ENCODE measurements around the gene TMEM164.

TMEM164 gene

GRCh38 chrX:110003167-110004156, 548 bp downstream of the TMEM164 start:
- H3K36me3 ChIP-seq (ENCODE audit: control insufficient read depth, insufficient read depth, low read length), result no peaks in the 10 kb centered on the region
- no peaks in the 10 kb centered on the region for H3K27me3 ChIP-seq (ENCODE audit: control insufficient read depth, insufficient read depth, low read length, poor library complexity, severe bottlenecking)
- peak overlapping the region; percentile 51 for H3K4me3 ChIP-seq (ENCODE audit: insufficient read depth, low read depth, low read length)
- WGBS, 2 experiments, result 15 to 17% methylated on average over 43 of the region's 46 CpGs
- no peaks in the 10 kb centered on the region for H3K9me3 ChIP-seq (ENCODE audit: control insufficient read depth, low read length)
- peak overlapping the region; percentile 42 for H3K27ac ChIP-seq (ENCODE audit: insufficient read depth, low read depth, low read length, poor library complexity, severe bottlenecking)
- H3K4me1 ChIP-seq (ENCODE audit: control insufficient read depth, insufficient read depth, low read length), result no peaks in the 10 kb centered on the region

GRCh38 chrX:110004215-110004614, 1.3 kb downstream of the TMEM164 start:
- Histone ChIP-seq H3K27ac (ENCODE audit: insufficient read depth, low read depth, low read length, poor library complexity, severe bottlenecking) (no peak overlapping the region), H3K4me1 (ENCODE audit: control insufficient read depth, insufficient read depth, low read length) (no peaks in the 10 kb centered on the region), H3K4me3 (ENCODE audit: insufficient read depth, low read depth, low read length) (peak overlapping the region; percentile 51), H3K9me3 (ENCODE audit: control insufficient read depth, low read length) (no peaks in the 10 kb centered on the region), H3K27me3 (ENCODE audit: control insufficient read depth, insufficient read depth, low read length, poor library complexity, severe bottlenecking) (no peaks in the 10 kb centered on the region), H3K36me3 (ENCODE audit: control insufficient read depth, insufficient read depth, low read length) (no peaks in the 10 kb centered on the region)
- WGBS, 2 experiments, result 75 to 77% methylated on average over 8 of the region's 8 CpGs

- Histone ChIP-seq H3K4me3 (ENCODE audit: insufficient read depth, low read depth, low read length) (no peak overlapping the region), H3K9me3 (ENCODE audit: control insufficient read depth, low read length) (no peaks in the 10 kb centered on the region), H3K27me3 (ENCODE audit: control insufficient read depth, insufficient read depth, low read length, poor library complexity, severe bottlenecking) (no peaks in the 10 kb centered on the region), H3K36me3 (ENCODE audit: control insufficient read depth, insufficient read depth, low read length) (no peaks in the 10 kb centered on the region), H3K4me1 (ENCODE audit: control insufficient read depth, insufficient read depth, low read length) (no peaks in the 10 kb centered on the region), H3K27ac (ENCODE audit: insufficient read depth, low read depth, low read length, poor library complexity, severe bottlenecking) (no peak overlapping the region)
- WGBS, 2 experiments, result 89 to 92% methylated on average over 2 to 3 of the region's 3 CpGs
Observed at GRCh38 chrX:110004731-110005369, 1.9 kb downstream of the TMEM164 start.

- no peaks in the 10 kb centered on the region for H3K36me3 ChIP-seq (ENCODE audit: control insufficient read depth, insufficient read depth, low read length)
- no peaks in the 10 kb centered on the region for H3K4me1 ChIP-seq (ENCODE audit: control insufficient read depth, insufficient read depth, low read length)
- H3K27me3 ChIP-seq (ENCODE audit: control insufficient read depth, insufficient read depth, low read length, poor library complexity, severe bottlenecking), result no peaks in the 10 kb centered on the region
- no peaks in the 10 kb centered on the region for H3K9me3 ChIP-seq (ENCODE audit: control insufficient read depth, low read length)
- 90 to 94% methylated on average over 2 of the region's 2 CpGs for WGBS, 2 experiments
- H3K27ac ChIP-seq (ENCODE audit: insufficient read depth, low read depth, low read length, poor library complexity, severe bottlenecking), result no peak overlapping the region
- no peak overlapping the region for H3K4me3 ChIP-seq (ENCODE audit: insufficient read depth, low read depth, low read length)
Observed at GRCh38 chrX:110006161-110006560, 3.2 kb downstream of the TMEM164 start.

- H3K4me1 ChIP-seq (ENCODE audit: control insufficient read depth, insufficient read depth, low read length), result no peaks in the 10 kb centered on the region
- no peak overlapping the region for H3K4me3 ChIP-seq (ENCODE audit: insufficient read depth, low read depth, low read length)
- H3K27ac ChIP-seq (ENCODE audit: insufficient read depth, low read depth, low read length, poor library complexity, severe bottlenecking), result no peak overlapping the region
- no peaks in the 10 kb centered on the region for H3K27me3 ChIP-seq (ENCODE audit: control insufficient read depth, insufficient read depth, low read length, poor library complexity, severe bottlenecking)
- no peaks in the 10 kb centered on the region for H3K36me3 ChIP-seq (ENCODE audit: control insufficient read depth, insufficient read depth, low read length)
- WGBS, 2 experiments, result 91 to 92% methylated on average over 2 of the region's 3 CpGs
- H3K9me3 ChIP-seq (ENCODE audit: control insufficient read depth, low read length), result no peaks in the 10 kb centered on the region
Observed at GRCh38 chrX:110006821-110007375, 4.0 kb downstream of the TMEM164 start.

- 90 to 96% methylated on average over 1 to 2 of the region's 3 CpGs for WGBS, 2 experiments
- Histone ChIP-seq H3K4me1 (ENCODE audit: control insufficient read depth, insufficient read depth, low read length) (no peaks in the 10 kb centered on the region), H3K36me3 (ENCODE audit: control insufficient read depth, insufficient read depth, low read length) (no peaks in the 10 kb centered on the region), H3K4me3 (ENCODE audit: insufficient read depth, low read depth, low read length) (no peak overlapping the region), H3K9me3 (ENCODE audit: control insufficient read depth, low read length) (no peaks in the 10 kb centered on the region), H3K27me3 (ENCODE audit: control insufficient read depth, insufficient read depth, low read length, poor library complexity, severe bottlenecking) (no peaks in the 10 kb centered on the region), H3K27ac (ENCODE audit: insufficient read depth, low read depth, low read length, poor library complexity, severe bottlenecking) (no peak overlapping the region)
Observed at GRCh38 chrX:110008011-110008635, 5.2 kb downstream of the TMEM164 start.

GRCh38 chrX:110012818-110013485, 10.0 kb downstream of the TMEM164 start:
- Histone ChIP-seq H3K9me3 (ENCODE audit: control insufficient read depth, low read length) (no peaks in the 10 kb centered on the region), H3K4me3 (ENCODE audit: insufficient read depth, low read depth, low read length) (no peak overlapping the region), H3K27ac (ENCODE audit: insufficient read depth, low read depth, low read length, poor library complexity, severe bottlenecking) (no peak overlapping the region), H3K4me1 (ENCODE audit: control insufficient read depth, insufficient read depth, low read length) (no peaks in the 10 kb centered on the region), H3K27me3 (ENCODE audit: control insufficient read depth, insufficient read depth, low read length, poor library complexity, severe bottlenecking) (no peaks in the 10 kb centered on the region), H3K36me3 (ENCODE audit: control insufficient read depth, insufficient read depth, low read length) (no peaks in the 10 kb centered on the region)
- 89 to 92% methylated on average over 3 of the region's 3 CpGs for WGBS, 2 experiments

- Histone ChIP-seq H3K27me3 (ENCODE audit: control insufficient read depth, insufficient read depth, low read length, poor library complexity, severe bottlenecking) (no peaks in the 10 kb centered on the region), H3K4me3 (ENCODE audit: insufficient read depth, low read depth, low read length) (no peak overlapping the region), H3K36me3 (ENCODE audit: control insufficient read depth, insufficient read depth, low read length) (no peaks in the 10 kb centered on the region), H3K4me1 (ENCODE audit: control insufficient read depth, insufficient read depth, low read length) (no peaks in the 10 kb centered on the region), H3K9me3 (ENCODE audit: control insufficient read depth, low read length) (no peaks in the 10 kb centered on the region), H3K27ac (ENCODE audit: insufficient read depth, low read depth, low read length, poor library complexity, severe bottlenecking) (no peak overlapping the region)
- WGBS, 2 experiments, result 92 to 100% methylated on average over 1 to 3 of the region's 4 CpGs
Observed at GRCh38 chrX:110013968-110014367, 11.1 kb downstream of the TMEM164 start.

GRCh38 chrX:110015032-110015431, 12.1 kb downstream of the TMEM164 start:
- Histone ChIP-seq H3K4me1 (ENCODE audit: control insufficient read depth, insufficient read depth, low read length) (no peaks in the 10 kb centered on the region), H3K36me3 (ENCODE audit: control insufficient read depth, insufficient read depth, low read length) (no peaks in the 10 kb centered on the region), H3K27ac (ENCODE audit: insufficient read depth, low read depth, low read length, poor library complexity, severe bottlenecking) (no peak overlapping the region), H3K4me3 (ENCODE audit: insufficient read depth, low read depth, low read length) (no peak overlapping the region), H3K27me3 (ENCODE audit: control insufficient read depth, insufficient read depth, low read length, poor library complexity, severe bottlenecking) (no peaks in the 10 kb centered on the region), H3K9me3 (ENCODE audit: control insufficient read depth, low read length) (no peaks in the 10 kb centered on the region)
- 88 to 100% methylated on average over 1 to 2 of the region's 2 CpGs for WGBS, 2 experiments
